CD4-positive, alpha-beta T cell treated with Interleukin-21 for 1 hour (primary cell): ENCODE data around the gene ABCC1.
"Not testable (repeated sequence)": the region's sequence is repeated elsewhere in the genome, so short reads cannot be mapped to it uniquely, and the experiment has no call there.

Experiments used
- DNase-seq: peaks from one replicate; pipeline ENCODE4 v3.0.0-alpha.2; 2020

Gene ABCC1

DNA sequence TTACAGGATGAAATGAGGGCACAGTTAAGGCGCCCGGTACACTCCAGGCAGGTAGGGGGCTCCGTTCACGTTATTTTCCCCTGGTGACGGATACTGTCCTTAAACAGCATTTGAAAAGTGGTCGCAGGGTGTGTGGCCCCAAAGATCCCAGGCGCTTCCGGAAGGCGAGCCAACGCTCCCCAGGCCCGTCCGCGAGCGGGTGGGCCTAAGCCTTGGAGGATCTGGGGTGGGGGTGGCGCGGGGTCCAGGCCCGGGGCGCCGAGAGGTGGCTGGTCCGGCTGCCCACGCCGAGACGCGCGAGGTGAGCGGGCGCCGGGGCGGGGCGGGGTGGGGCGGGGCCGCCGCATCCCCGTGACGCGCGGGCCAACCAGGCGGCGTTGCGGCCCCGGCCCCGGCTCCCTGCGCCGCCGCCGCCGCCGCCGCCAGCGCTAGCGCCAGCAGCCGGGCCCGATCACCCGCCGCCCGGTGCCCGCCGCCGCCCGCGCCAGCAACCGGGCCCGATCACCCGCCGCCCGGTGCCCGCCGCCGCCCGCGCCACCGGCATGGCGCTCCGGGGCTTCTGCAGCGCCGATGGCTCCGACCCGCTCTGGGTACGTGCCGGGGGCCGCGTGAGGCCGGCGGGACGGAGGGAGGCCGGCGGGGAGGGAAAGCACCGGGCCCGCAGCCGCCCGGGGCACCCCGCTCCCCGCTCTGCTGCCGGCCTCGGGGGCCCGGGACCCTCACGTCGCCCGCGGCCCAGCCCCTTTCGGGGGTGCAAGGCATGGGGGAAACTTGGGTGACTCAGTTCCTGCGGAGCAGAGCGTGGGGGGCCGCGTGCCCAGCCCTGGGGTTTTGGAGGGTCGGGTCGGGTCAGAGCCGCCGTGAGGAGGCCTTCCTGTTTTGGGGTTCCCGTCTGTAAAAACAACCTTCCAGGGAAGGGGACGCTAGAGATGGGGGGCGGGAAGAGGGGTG is at the start of gene ABCC1:
TSS of gene ABCC1 (plus strand) at position 407 of the 951 bp plus-strand sequence. CDS start at position 543, 136 bp downstream.
- DNase-seq, result peak; percentile 67

DNA sequence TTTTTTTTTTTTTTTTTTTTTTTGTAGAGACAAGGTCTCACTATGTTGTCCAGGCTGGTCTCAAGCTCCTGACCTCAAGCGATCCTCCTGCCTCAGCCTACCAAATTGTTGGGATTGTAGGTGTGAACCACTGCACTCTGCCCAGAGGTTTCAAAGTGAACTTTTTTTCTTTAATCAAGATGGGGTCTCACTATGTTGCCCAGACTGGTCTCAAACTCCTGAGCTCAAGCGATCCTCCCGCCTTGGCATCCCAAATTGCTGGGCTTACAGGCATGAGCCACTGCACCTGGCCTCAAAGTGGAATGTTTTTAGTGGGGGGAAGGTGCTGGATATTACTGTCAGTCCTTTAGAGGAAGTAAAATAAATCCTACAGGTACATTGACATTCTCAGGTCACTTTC is 49.1 kb upstream of the ABCC1 start:
- no peak for DNase-seq

GRCh38 chr16:15900901-15901500 is 48.4 kb upstream of the ABCC1 start:
- DNase-seq, result no peak

DNA sequence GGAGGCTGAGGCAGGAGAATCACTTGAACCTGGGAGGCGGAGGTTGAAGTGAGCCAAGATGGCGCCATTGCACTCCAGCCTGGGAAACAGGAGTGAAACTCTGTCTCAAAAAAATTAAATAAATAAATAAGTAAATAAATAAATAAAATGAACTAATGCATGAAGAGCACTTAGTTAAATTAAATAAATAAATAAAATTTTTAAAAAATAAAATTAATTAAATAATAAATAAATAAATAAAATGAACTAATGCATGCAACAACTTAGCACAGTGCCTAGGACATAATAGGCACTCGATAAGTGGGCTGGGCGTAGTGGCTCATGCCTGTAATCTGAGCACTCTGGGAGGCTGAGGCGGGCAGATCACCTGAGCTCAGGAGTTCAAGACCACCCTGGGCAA is 45.5 kb upstream of the ABCC1 start:
- DNase-seq, result no peak

DNA sequence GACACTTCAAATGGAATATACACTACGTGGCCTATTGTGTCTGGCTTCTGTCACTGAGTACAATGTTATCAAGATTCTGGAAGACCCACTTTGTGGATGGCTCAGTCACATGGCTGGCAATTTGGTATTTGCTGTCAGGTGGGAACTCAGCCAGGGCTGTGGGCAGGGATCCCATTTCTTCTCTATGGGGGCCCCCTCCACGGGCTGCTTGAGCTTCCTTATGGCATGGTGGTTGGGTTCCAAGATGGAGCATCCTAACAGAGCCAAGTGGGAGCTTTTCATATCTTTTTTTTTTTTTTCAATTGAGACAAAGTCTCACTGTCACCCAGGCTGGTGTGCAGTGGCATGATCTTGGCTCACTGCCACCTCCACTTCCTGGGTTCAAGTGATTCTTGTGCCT is 43.0 kb upstream of the ABCC1 start:
- no peak for DNase-seq

DNA sequence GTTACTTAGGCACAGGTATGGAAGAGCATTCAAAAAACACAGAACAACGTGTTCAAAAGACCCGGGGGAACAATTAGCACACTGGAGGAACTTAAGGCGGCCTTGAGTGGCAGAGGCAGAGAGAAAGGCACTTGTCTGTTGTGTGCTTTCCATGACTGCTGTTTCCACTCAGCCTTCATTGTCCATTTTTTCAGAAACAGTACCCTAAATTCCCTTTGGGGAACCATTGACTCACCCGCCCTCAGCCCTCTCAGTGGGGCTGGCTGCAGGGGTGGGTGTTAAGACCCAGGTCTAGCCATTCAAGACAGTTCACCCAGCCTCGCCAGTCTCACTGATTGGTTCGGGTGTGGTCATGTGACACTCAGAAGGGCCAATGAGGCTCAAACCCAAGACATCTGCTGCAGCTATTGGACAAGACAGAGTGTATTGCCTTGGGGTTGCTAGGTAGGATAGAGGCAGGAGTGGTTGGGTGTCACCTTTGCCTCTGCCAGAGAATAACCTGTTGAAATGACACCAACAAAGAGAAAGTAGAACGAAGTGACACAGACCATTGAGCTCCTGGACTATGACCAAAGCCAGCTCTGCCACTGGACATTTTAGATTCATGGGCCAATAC is 41.4 kb upstream of the ABCC1 start:
- peak; percentile 49 for DNase-seq

DNA sequence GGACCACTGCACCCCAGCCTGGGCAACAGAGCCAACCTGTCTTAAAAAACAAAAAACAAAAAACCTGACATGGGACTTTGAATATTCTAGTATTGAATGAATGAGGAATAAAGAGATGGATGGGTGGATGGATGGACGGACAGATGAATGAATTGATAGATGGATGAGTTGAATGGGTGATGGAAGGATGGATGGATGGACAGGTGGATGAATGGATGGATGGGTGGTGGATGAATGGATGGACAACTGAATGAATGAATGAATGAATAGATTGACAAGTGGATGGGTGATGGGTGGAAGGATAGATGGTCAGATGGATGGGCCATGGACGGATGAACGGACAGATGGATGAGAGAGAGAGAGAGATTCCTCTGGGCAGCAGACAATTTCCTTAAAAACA is 38.2 kb upstream of the ABCC1 start:
- DNase-seq, result no peak

DNA sequence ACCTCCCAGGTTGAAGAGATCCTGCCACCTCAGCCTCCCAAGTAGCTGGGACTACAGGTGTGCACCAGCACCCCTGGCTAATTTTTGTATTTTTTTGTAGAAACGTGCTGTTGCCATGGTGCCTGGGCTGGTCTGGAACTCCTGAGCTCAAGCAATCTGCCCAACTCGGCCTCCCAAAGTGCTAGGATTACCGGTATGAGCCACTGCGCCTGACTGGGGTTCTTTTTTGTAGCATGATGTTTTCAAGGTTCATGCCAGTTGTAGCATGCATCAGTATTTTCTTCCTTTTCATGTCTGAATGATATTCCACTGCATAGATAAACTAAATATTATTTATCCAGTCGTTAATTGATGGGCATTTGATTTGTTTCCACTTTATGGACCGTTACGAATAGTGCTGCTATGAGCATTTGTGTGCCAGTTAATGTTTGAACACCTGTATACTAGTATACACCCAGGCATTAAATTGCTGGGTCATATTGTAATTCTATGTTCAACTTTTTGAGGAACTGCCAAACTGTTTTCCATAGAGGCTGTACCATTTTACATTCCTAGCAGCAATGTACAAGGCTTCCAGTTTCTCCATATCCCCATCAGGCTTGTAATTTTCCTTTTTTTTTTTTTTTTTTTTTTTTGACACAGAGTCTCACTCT is 36.2 kb upstream of the ABCC1 start:
- DNase-seq, result no peak

- no peak for DNase-seq
These were observed 33.8 kb upstream of the ABCC1 start for GRCh38 chr16:15915555-15916081.

- no peak for DNase-seq
These were observed 33.1 kb upstream of the ABCC1 start for GRCh38 chr16:15916323-15916722.

- DNase-seq, result not testable (repeated sequence)
These were observed 31.1 kb upstream of the ABCC1 start for GRCh38 chr16:15918314-15918713.

GRCh38 chr16:15919331-15919730 is 30.1 kb upstream of the ABCC1 start:
- no peak for DNase-seq

- DNase-seq, result no peak
These were observed 24.4 kb upstream of the ABCC1 start for GRCh38 chr16:15924996-15925395.

- DNase-seq, result no peak
These were observed 23.8 kb upstream of the ABCC1 start for GRCh38 chr16:15925631-15926030.

- DNase-seq, result no peak
These were observed 20.9 kb upstream of the ABCC1 start for GRCh38 chr16:15928261-15929104.

GRCh38 chr16:15932939-15933338 is 16.5 kb upstream of the ABCC1 start:
- no peak for DNase-seq

DNA sequence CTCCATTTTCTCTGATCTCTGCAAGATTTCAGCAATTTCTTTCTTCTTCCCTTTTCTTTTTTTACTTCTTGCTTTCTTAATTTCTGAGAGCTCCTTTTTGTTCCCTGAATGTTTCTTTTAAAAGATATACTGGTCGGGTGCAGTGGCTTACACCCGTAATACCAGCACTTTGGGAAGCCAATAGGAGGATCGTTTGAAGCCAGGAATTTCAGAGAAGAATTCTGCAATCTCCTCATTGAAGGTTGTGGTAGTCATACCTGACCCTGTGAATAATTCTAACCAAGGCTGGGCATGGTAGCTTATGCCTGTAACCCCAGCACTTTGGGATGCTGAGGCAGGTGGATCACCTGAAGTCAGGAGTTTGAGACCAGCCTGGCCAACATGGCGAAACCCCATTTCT is 15.6 kb upstream of the ABCC1 start:
- DNase-seq, result no peak

- no peak for DNase-seq
These were observed 14.4 kb upstream of the ABCC1 start for GRCh38 chr16:15934991-15935390.

- DNase-seq, result not testable (repeated sequence)
These were observed 12.6 kb upstream of the ABCC1 start for GRCh38 chr16:15936809-15937208.

DNA sequence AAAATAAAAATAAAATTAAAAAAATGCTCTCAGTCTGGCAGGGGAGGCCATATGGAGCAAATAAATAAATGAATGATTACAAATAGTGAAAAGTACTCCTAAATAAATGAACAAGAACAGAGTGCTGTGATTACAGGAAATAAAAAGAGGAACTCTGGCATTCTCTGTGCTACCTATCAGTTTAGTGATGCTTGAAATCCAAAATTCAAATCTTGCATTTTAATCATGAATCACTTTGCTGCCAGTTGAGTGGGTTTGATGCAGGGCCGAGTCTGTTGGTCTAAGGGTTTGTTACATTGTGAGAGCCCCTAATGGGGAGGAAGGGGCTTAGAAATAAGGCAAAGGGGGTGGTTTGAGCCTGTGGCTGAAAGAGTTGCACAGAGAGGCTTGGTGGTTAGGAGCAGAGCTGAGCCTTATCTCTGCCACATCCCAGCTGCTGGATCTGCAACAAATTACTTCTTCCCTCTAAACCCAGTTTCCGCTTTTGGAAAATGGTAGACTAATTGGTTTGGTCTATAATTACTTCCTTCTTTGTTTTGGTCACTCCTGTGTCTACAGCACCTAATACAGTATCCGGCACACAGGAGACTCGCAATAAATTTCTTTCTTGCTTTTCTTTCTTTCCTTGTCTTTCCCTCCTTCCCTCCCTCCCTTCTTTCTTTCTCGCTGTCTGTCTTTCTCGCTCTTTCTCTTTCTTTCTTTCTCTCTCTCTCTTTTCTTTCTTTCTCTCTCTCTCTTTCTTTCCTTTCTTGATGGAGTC is 6.3 kb upstream of the ABCC1 start:
- DNase-seq, result no peak
